ENCODE data around the gene MRGPRF. TPM values are rescaled to one million over a fixed set of nuclear protein-coding genes. Genes with fewer than 3 reads are reported as not detected.

Gene MRGPRF
- total and polyA plus RNA-seq, 2 donors (not counting 1 experiment from before 2014, with no cell fraction given) = not detected

DNA sequence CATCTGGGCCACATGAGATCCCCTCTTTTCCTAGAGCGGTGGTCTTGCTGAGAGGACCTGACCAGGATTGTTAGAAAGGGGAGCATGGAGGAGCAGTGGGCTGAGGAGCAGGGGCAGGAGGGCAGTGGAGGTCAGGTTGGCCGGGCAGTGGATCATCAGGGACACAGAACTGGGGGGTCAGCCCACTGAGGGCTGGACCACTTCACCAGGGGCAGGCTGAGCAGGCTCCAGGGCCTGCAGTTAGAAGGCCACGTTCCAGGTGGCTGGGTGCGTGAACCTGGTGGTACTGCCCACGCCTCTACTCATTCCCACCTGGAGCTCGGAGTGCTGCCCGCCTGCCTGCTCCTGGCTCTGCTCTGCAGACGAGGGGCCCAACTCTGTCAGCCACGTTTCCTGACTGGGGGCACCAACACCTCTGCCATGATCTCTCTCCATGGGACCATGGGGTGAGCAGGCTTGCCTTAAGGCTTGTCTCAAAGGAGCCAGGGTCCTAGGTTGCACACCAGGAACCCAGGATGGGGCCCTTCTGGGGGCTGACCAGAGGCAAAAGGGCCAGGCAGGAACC lies 9.7 kb downstream of the MRGPRF start:
- Histone ChIP-seq H3K36me3 (replicated peaks in 1 of 2; ENCODE audit: control extremely low read depth in 1 of 2, control insufficient read depth in 1 of 2, extremely low read depth in 1 of 2, insufficient read depth in 2 of 2, low read length in 1 of 2) (no peaks in the 10 kb centered on the region), H4K20me1 (ENCODE audit: control insufficient read depth, insufficient read depth, low read length, poor library complexity, severe bottlenecking) (no peaks in the 10 kb centered on the region), H2AFZ (ENCODE audit: insufficient read depth, low read depth, low read length, poor library complexity, severe bottlenecking) (no peak overlapping the region), H3K4me3 (ENCODE audit: control extremely low read depth in 1 of 5, extremely low read depth in 1 of 5, insufficient read depth in 1 of 5, low read depth in 2 of 5, low read length in 4 of 5) (no peak overlapping the region), H3K27me3 (replicated peaks in 1 of 4; ENCODE audit: control extremely low read depth in 1 of 4, control insufficient read depth in 3 of 4, insufficient read depth in 4 of 4, low read length in 3 of 4) (peaks cover 0 to 10% (median 1%) of the 10 kb centered on the region in 4 experiments), H3K4me2 (replicated peaks; ENCODE audit: low read depth, low read length, poor library complexity, severe bottlenecking) (no peak overlapping the region), H3K9me3 (ENCODE audit: control extremely low read depth in 1 of 3, control insufficient read depth in 2 of 3, insufficient read depth in 1 of 3, low read length in 2 of 3) (no peaks in the 10 kb centered on the region), H3K4me1 (ENCODE audit: control insufficient read depth in 2 of 2, insufficient read depth in 2 of 2, low read length in 2 of 2) (no peaks in the 10 kb centered on the region), H3K79me2 (ENCODE audit: control insufficient read depth, insufficient read depth, low read length) (no peaks in the 10 kb centered on the region), H3K9ac (ENCODE audit: low read length) (no peak overlapping the region), H3K27ac (ENCODE audit: low read length in 2 of 2) (no peak overlapping the region)
- DNase-seq (no peak), ATAC-seq (ENCODE audit: low read depth) (no peak)
- Mint-ChIP-seq H3K9me3 (ENCODE audit: insufficient read depth) (no peaks in the 10 kb centered on the region), H3K4me1 (no peaks in the 10 kb centered on the region), H3K4me3 (no peak overlapping the region), H3K27ac (no peak overlapping the region), H3K27me3 (peaks cover 28% of the 10 kb centered on the region)
- ChIA-PET POLR2A (no interaction called here), CTCF (no interaction called here)
- TF ChIP-seq EZH2 (IDR thresholded peaks at IDR 0.05; ENCODE audit: borderline replicate concordance, insufficient read depth, low read depth, low read length, poor library complexity, severe bottlenecking) = no peak
- TF ChIP-seq, protein P1, sequence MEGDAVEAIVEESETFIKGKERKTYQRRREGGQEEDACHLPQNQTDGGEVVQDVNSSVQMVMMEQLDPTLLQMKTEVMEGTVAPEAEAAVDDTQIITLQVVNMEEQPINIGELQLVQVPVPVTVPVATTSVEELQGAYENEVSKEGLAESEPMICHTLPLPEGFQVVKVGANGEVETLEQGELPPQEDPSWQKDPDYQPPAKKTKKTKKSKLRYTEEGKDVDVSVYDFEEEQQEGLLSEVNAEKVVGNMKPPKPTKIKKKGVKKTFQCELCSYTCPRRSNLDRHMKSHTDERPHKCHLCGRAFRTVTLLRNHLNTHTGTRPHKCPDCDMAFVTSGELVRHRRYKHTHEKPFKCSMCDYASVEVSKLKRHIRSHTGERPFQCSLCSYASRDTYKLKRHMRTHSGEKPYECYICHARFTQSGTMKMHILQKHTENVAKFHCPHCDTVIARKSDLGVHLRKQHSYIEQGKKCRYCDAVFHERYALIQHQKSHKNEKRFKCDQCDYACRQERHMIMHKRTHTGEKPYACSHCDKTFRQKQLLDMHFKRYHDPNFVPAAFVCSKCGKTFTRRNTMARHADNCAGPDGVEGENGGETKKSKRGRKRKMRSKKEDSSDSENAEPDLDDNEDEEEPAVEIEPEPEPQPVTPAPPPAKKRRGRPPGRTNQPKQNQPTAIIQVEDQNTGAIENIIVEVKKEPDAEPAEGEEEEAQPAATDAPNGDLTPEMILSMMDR (IDR thresholded peaks at IDR 0.05) = no peak
- intact Hi-C loops (cut with micrococcal nuclease) = no loop called here
- WGBS (ENCODE audit: insufficient coverage) = 94% methylated on average over 9 of the region's 9 CpGs

DNA sequence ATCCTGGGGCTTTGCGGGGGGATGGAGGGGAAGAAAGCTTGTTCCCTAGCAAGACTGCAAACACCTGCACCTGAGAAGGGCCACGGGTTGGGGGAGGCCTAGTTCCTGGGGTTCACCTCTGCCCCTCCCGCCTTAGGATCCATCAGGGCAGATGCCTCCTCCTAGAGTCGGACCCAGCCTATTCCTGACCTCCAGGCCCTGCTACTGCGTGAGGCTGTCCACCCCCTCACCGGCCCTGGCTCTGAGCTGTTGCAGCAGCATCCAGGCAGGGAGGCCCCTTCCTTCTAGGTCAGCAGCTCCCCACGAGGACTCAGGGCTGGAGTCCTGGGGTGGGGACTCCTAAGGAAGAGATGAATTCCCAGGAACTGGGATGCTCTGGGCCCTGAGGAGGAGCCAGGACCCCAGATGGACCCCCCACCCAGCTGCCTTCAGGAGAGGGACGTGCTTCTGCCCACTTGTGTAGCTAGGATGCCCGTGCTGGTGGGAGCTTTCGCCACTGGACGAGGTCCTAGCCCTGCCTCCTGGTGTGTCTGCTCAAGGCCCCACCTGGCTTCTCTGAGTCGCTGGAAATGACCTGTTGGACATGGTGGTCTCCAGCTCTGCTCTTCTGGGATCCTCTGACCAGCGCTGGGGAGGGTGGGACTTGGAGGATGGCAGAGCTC lies 10.3 kb downstream of the MRGPRF start:
- no peak overlapping the region for H3K4me2 ChIP-seq (replicated peaks; ENCODE audit: low read depth, low read length, poor library complexity, severe bottlenecking)
- ChIA-PET POLR2A (no interaction called here), CTCF (no interaction called here)
- no peaks in the 10 kb centered on the region for H3K4me1 ChIP-seq (ENCODE audit: control insufficient read depth in 2 of 2, insufficient read depth in 2 of 2, low read length in 2 of 2)
- H3K79me2 ChIP-seq (ENCODE audit: control insufficient read depth, insufficient read depth, low read length) = no peaks in the 10 kb centered on the region
- WGBS (ENCODE audit: insufficient coverage) = 88% methylated on average over 13 of the region's 13 CpGs
- peaks cover 0 to 9% (median 1%) of the 10 kb centered on the region in 4 experiments for H3K27me3 ChIP-seq (replicated peaks in 1 of 4; ENCODE audit: control extremely low read depth in 1 of 4, control insufficient read depth in 3 of 4, insufficient read depth in 4 of 4, low read length in 3 of 4)
- H3K27ac ChIP-seq (ENCODE audit: low read length in 2 of 2) = no peak overlapping the region
- no peaks in the 10 kb centered on the region for H3K9me3 ChIP-seq (ENCODE audit: control extremely low read depth in 1 of 3, control insufficient read depth in 2 of 3, insufficient read depth in 1 of 3, low read length in 2 of 3)
- H3K27ac Mint-ChIP-seq = no peak overlapping the region
- H2AFZ ChIP-seq (ENCODE audit: insufficient read depth, low read depth, low read length, poor library complexity, severe bottlenecking) = no peak overlapping the region
- peaks cover 21% of the 10 kb centered on the region for H3K27me3 Mint-ChIP-seq
- no peaks in the 10 kb centered on the region for H3K36me3 ChIP-seq (replicated peaks in 1 of 2; ENCODE audit: control extremely low read depth in 1 of 2, control insufficient read depth in 1 of 2, extremely low read depth in 1 of 2, insufficient read depth in 2 of 2, low read length in 1 of 2)
- H3K4me1 Mint-ChIP-seq = no peaks in the 10 kb centered on the region
- no peak overlapping the region for H3K4me3 ChIP-seq (ENCODE audit: control extremely low read depth in 1 of 5, extremely low read depth in 1 of 5, insufficient read depth in 1 of 5, low read depth in 2 of 5, low read length in 4 of 5)
- H3K4me3 Mint-ChIP-seq = no peak overlapping the region
- ATAC-seq (ENCODE audit: low read depth) (no peak), DNase-seq (no peak)
- TF ChIP-seq, protein P1 (IDR thresholded peaks at IDR 0.05) = no peak
- TF ChIP-seq EZH2 (IDR thresholded peaks at IDR 0.05; ENCODE audit: borderline replicate concordance, insufficient read depth, low read depth, low read length, poor library complexity, severe bottlenecking) = no peak
- no peak overlapping the region for H3K9ac ChIP-seq (ENCODE audit: low read length)
- intact Hi-C loops (cut with micrococcal nuclease) = no loop called here
- no peaks in the 10 kb centered on the region for H4K20me1 ChIP-seq (ENCODE audit: control insufficient read depth, insufficient read depth, low read length, poor library complexity, severe bottlenecking)
- H3K9me3 Mint-ChIP-seq (ENCODE audit: insufficient read depth) = no peaks in the 10 kb centered on the region

Data from B cell (primary cell).